ENCODE measurements around the gene ZNF585A. TPM values are rescaled to one million over a fixed set of nuclear protein-coding genes. Genes with fewer than 3 reads are reported as not detected.
A peak's percentile ranks its signal among the peaks of the same experiment; 100 is the strongest.
"Not testable (repeated sequence)": the region's sequence is repeated elsewhere in the genome, so short reads cannot be mapped to it uniquely, and the experiment has no call there.

Gene ZNF585A
- total RNA-seq, 2 donors from 2014 or later = 5.1 to 10.6 TPM

- no peak for ATAC-seq (ENCODE audit: insufficient number of reproducible peaks, low FRiP score, low read depth)
- DNase-seq (ENCODE audit: low spot score) = no peak
- Histone ChIP-seq H3K9me3 (no peaks in the 10 kb centered on the region), H3K4me3 (peak overlapping the region; percentile 89), H3K27me3 (replicated peaks; ENCODE audit: insufficient read depth) (no peaks in the 10 kb centered on the region), H3K36me3 (no peaks in the 10 kb centered on the region), H3K27ac (peak overlapping the region; percentile 79 to 95), H3K4me1 (ENCODE audit: control insufficient read depth in 1 of 2, low read depth in 2 of 2) (peaks cover 0 to 6% of the 10 kb centered on the region in 2 donors)
- TF ChIP-seq CTCF (IDR thresholded peaks at IDR 0.05) = no peak
Observed at GRCh38 chr19:37217480-37217774, 44.9 kb upstream of the ZNF585A start.

- Histone ChIP-seq H3K27me3 (replicated peaks; ENCODE audit: insufficient read depth) (no peaks in the 10 kb centered on the region), H3K4me3 (no peak overlapping the region), H3K36me3 (peaks cover 49% of the 10 kb centered on the region), H3K4me1 (ENCODE audit: control insufficient read depth in 1 of 2, low read depth in 2 of 2) (no peaks in the 10 kb centered on the region), H3K9me3 (peaks cover 31% of the 10 kb centered on the region), H3K27ac (no peak overlapping the region)
- TF ChIP-seq CTCF (IDR thresholded peaks at IDR 0.05) = no peak
- DNase-seq (ENCODE audit: low spot score) (no peak), ATAC-seq (ENCODE audit: insufficient number of reproducible peaks, low FRiP score, low read depth) (no peak)
Observed at GRCh38 chr19:37197768-37198167, 25.3 kb upstream of the ZNF585A start.

- peaks cover 37% of the 10 kb centered on the region for H3K9me3 ChIP-seq
- ATAC-seq (ENCODE audit: insufficient number of reproducible peaks, low FRiP score, low read depth) = not testable (repeated sequence)
Observed at GRCh38 chr19:37197115-37197514, 24.6 kb upstream of the ZNF585A start.

GRCh38 chr19:37195248-37195647 is 22.8 kb upstream of the ZNF585A start:
- Histone ChIP-seq H3K36me3 (peaks cover 57% of the 10 kb centered on the region), H3K9me3 (peaks cover 54% of the 10 kb centered on the region)
- not testable (repeated sequence) for H3K27ac ChIP-seq; ATAC-seq (ENCODE audit: insufficient number of reproducible peaks, low FRiP score, low read depth); DNase-seq (ENCODE audit: low spot score); H3K4me1 ChIP-seq (ENCODE audit: control insufficient read depth in 1 of 2, low read depth in 2 of 2); H3K27me3 ChIP-seq (replicated peaks; ENCODE audit: insufficient read depth); H3K4me3 ChIP-seq

More at GRCh38 chr19:37197115-37197514, 24.6 kb upstream of the ZNF585A start:
- not testable (repeated sequence) for H3K27me3 ChIP-seq (replicated peaks; ENCODE audit: insufficient read depth); H3K4me3 ChIP-seq; DNase-seq (ENCODE audit: low spot score); H3K4me1 ChIP-seq (ENCODE audit: control insufficient read depth in 1 of 2, low read depth in 2 of 2); H3K27ac ChIP-seq
- peaks cover 46% of the 10 kb centered on the region for H3K36me3 ChIP-seq

- H3K36me3 ChIP-seq = peaks cover 57% of the 10 kb centered on the region
- H3K27ac ChIP-seq; DNase-seq (ENCODE audit: low spot score); H3K4me3 ChIP-seq; ATAC-seq (ENCODE audit: insufficient number of reproducible peaks, low FRiP score, low read depth); H3K4me1 ChIP-seq (ENCODE audit: control insufficient read depth in 1 of 2, low read depth in 2 of 2); H3K27me3 ChIP-seq (replicated peaks; ENCODE audit: insufficient read depth): not testable (repeated sequence)
- peaks cover 92% of the 10 kb centered on the region for H3K9me3 ChIP-seq
Observed at GRCh38 chr19:37186071-37186470, 13.6 kb upstream of the ZNF585A start.

GRCh38 chr19:37165635-37166034 is 6.9 kb downstream of the ZNF585A start:
- no peak for TF ChIP-seq CTCF (IDR thresholded peaks at IDR 0.05)
- ATAC-seq (ENCODE audit: insufficient number of reproducible peaks, low FRiP score, low read depth) (no peak), DNase-seq (ENCODE audit: low spot score) (no peak)
- H3K4me1 ChIP-seq (ENCODE audit: control insufficient read depth in 1 of 2, low read depth in 2 of 2) = no peaks in the 10 kb centered on the region
- no peaks in the 10 kb centered on the region for H3K27me3 ChIP-seq (replicated peaks; ENCODE audit: insufficient read depth)
- H3K27ac ChIP-seq = no peak overlapping the region
- no peak overlapping the region for H3K4me3 ChIP-seq
- peaks cover 66% of the 10 kb centered on the region for H3K9me3 ChIP-seq
- peaks cover 62% of the 10 kb centered on the region for H3K36me3 ChIP-seq

- no peak for ATAC-seq (ENCODE audit: insufficient number of reproducible peaks, low FRiP score, low read depth)
Observed at GRCh38 chr19:37160153-37160552, 12.3 kb downstream of the ZNF585A start.

More at GRCh38 chr19:37160153-37160552, 12.3 kb downstream of the ZNF585A start:
- H3K9me3 ChIP-seq = peaks cover 98% of the 10 kb centered on the region
- no peaks in the 10 kb centered on the region for H3K27me3 ChIP-seq (replicated peaks; ENCODE audit: insufficient read depth)
- no peak for DNase-seq (ENCODE audit: low spot score)
- no peak overlapping the region for H3K4me3 ChIP-seq
- H3K36me3 ChIP-seq = peaks cover 76% of the 10 kb centered on the region
- H3K27ac ChIP-seq = no peak overlapping the region
- no peaks in the 10 kb centered on the region for H3K4me1 ChIP-seq (ENCODE audit: control insufficient read depth in 1 of 2, low read depth in 2 of 2)
- no peak for TF ChIP-seq CTCF (IDR thresholded peaks at IDR 0.05)

Measured in thoracic aorta (tissue), 2 donors.